Upper lobe of left lung (tissue), 4 donors: Measurements from ENCODE around the gene PACSIN3.

Source experiments
- EP300 ChIP-seq, 4 donors: sonication (generic); formaldehyde crosslinking; IDR thresholded peaks; one replicate each; pipeline ENCODE4 v1.5.1; 2017; ENCODE audit warnings: antibody characterized with exemption in 4 of 4, control low read depth in 2 of 4
- POLR2A ChIP-seq, 4 donors: fragments of 450-650 bp; IDR thresholded peaks; one replicate each; pipeline ENCODE4 v1.5.1; 2016 to 2017; ENCODE audit warnings: antibody characterized with exemption in 4 of 4, mild to moderate bottlenecking in 2 of 4
- TF ChIP-seq, protein P1 (sequence below), 6 experiments: fragments of 450-650 bp in 4 of 6; fragments of 200-600 bp in 2 of 6; sonication (generic) in 2 of 6; IDR thresholded peaks; one replicate each; pipeline ENCODE4 v1.5.1; 2016 to 2019; ENCODE audit warnings: antibody characterized with exemption in 6 of 6

- TF ChIP-seq, protein P1, sequence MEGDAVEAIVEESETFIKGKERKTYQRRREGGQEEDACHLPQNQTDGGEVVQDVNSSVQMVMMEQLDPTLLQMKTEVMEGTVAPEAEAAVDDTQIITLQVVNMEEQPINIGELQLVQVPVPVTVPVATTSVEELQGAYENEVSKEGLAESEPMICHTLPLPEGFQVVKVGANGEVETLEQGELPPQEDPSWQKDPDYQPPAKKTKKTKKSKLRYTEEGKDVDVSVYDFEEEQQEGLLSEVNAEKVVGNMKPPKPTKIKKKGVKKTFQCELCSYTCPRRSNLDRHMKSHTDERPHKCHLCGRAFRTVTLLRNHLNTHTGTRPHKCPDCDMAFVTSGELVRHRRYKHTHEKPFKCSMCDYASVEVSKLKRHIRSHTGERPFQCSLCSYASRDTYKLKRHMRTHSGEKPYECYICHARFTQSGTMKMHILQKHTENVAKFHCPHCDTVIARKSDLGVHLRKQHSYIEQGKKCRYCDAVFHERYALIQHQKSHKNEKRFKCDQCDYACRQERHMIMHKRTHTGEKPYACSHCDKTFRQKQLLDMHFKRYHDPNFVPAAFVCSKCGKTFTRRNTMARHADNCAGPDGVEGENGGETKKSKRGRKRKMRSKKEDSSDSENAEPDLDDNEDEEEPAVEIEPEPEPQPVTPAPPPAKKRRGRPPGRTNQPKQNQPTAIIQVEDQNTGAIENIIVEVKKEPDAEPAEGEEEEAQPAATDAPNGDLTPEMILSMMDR (IDR thresholded peaks at IDR 0.05): no peak
- no peak for TF ChIP-seq POLR2A (IDR thresholded peaks at IDR 0.05)
- no peak for TF ChIP-seq EP300 (IDR thresholded peaks at IDR 0.05)
Observed at GRCh38 chr11:47229161-47229560, 42.9 kb upstream of the PACSIN3 start.
